Thyroid gland (tissue), 4 donors: ENCODE measurements around the gene UGT1A5. TPM values are rescaled to one million over a fixed set of nuclear protein-coding genes. Genes with fewer than 3 reads are reported as not detected.
"Not testable (repeated sequence)": the region's sequence is repeated elsewhere in the genome, so short reads cannot be mapped to it uniquely, and the experiment has no call there.

Experiments used
- DNase-seq, 2 donors: peaks; one replicate each; pipeline ENCODE4 v3.0.0-alpha.2; 2019
- H3K27ac ChIP-seq, 3 donors: fragments of 200-600 bp; sonication (generic); 1 replicate in 2 of 3; 2 replicates in 1 of 3; pipeline ENCODE4 v1.5.1; 2016 to 2019; ENCODE audit warnings: mild to moderate bottlenecking in 1 of 3, moderate library complexity in 1 of 3
- H3K27me3 ChIP-seq: fragments of 200-600 bp; sonication (generic); one replicate; pipeline ENCODE4 v1.5.1; 2019
- H3K36me3 ChIP-seq, 2 donors: fragments of 200-600 bp; sonication (generic); one replicate each; pipeline ENCODE4 v1.5.1; 2016 to 2019
- H3K4me1 ChIP-seq, 2 donors: fragments of 200-600 bp; sonication (generic); one replicate each; pipeline ENCODE4 v1.5.1; 2017 to 2019
- H3K4me3 ChIP-seq, 3 donors: fragments of 200-600 bp; sonication (generic); replicated peaks in 1 of 3; 1 replicate in 2 of 3; 2 replicates in 1 of 3; pipeline ENCODE4 v1.5.1; 2016; ENCODE audit warnings: mild to moderate bottlenecking in 1 of 3
- H3K9me3 ChIP-seq: fragments of 200-600 bp; sonication (generic); one replicate; pipeline ENCODE4 v1.5.1; 2017
- CTCF ChIP-seq, 6 experiments: fragments of 200-600 bp in 3 of 6; fragments of 450-650 bp in 3 of 6; sonication (generic) in 3 of 6; IDR thresholded peaks; one replicate each; pipeline ENCODE4 v1.5.1; 2016 to 2019; ENCODE audit warnings: antibody characterized with exemption in 6 of 6, mild to moderate bottlenecking in 2 of 6, inconsistent platforms in 1 of 6, moderate library complexity in 1 of 6
- POLR2A ChIP-seq, 2 donors: fragments of 450-650 bp; IDR thresholded peaks; one replicate each; pipeline ENCODE4 v1.6.1; 2017; ENCODE audit warnings: antibody characterized with exemption in 2 of 2, mild to moderate bottlenecking in 2 of 2, moderate library complexity in 1 of 2
- WGBS, 2 donors: methylation state at CpG; one replicate each; pipeline ENCODE4 v1.1.5; 2017; 5-methylcytosine and 5-hydroxymethylcytosine counted together
- intact Hi-C: fragments of 100-400 bp; cut with DNase I; formaldehyde crosslinking; loops from one replicate; pipeline ENCODE4 v1.15.1; 2023
- total RNA-seq, 4 donors: library from RNA; depleted of rRNA; stranded (reverse); fragments of >200 nt; gene quantifications; one replicate each; pipeline ENCODE4 v1.2.3, GENCODE V29; 2016

UGT1A5 gene
- total RNA-seq, 4 donors from 2014 or later: 0.89 to 2.9 (median 1.3) TPM

GRCh38 chr2:233740870-233741269 is 28.2 kb downstream of the UGT1A5 start:
- no peak for DNase-seq
- TF ChIP-seq POLR2A (IDR thresholded peaks at IDR 0.05): no peak
- TF ChIP-seq CTCF (IDR thresholded peaks at IDR 0.05): no peak
- no peaks in the 10 kb centered on the region for H3K36me3 ChIP-seq
- no peaks in the 10 kb centered on the region for H3K4me1 ChIP-seq
- H3K27ac ChIP-seq: no peak overlapping the region
- intact Hi-C loops: no loop called here
- no peaks in the 10 kb centered on the region for H3K9me3 ChIP-seq
- WGBS, 2 donors: 58 to 63% methylated on average over 2 of the region's 2 CpGs
- H3K27me3 ChIP-seq: no peaks in the 10 kb centered on the region
- H3K4me3 ChIP-seq: no peak overlapping the region

- Histone ChIP-seq H3K27ac (no peak overlapping the region), H3K36me3 (no peaks in the 10 kb centered on the region), H3K9me3 (no peaks in the 10 kb centered on the region), H3K4me3 (no peak overlapping the region), H3K27me3 (no peaks in the 10 kb centered on the region), H3K4me1 (no peaks in the 10 kb centered on the region)
- TF ChIP-seq POLR2A (IDR thresholded peaks at IDR 0.05) (no peak), CTCF (IDR thresholded peaks at IDR 0.05) (no peak)
- 94 to 96% methylated on average over 42 of the region's 46 CpGs for WGBS, 2 donors
- DNase-seq: no peak
- intact Hi-C loops: no loop called here
These were observed 31.0 kb downstream of the UGT1A5 start for GRCh38 chr2:233743464-233744259.

GRCh38 chr2:233745073-233745755 is 32.5 kb downstream of the UGT1A5 start:
- H3K4me3 ChIP-seq: no peak overlapping the region
- no peak overlapping the region for H3K27ac ChIP-seq
- no peaks in the 10 kb centered on the region for H3K9me3 ChIP-seq
- no peak for TF ChIP-seq POLR2A (IDR thresholded peaks at IDR 0.05)
- TF ChIP-seq CTCF (IDR thresholded peaks at IDR 0.05): no peak
- no peaks in the 10 kb centered on the region for H3K27me3 ChIP-seq
- H3K4me1 ChIP-seq: no peaks in the 10 kb centered on the region
- DNase-seq: no peak
- WGBS, 2 donors: 72 to 81% methylated on average over 5 of the region's 5 CpGs
- intact Hi-C loops: no loop called here
- no peaks in the 10 kb centered on the region for H3K36me3 ChIP-seq

- 62 to 74% methylated on average over 2 of the region's 2 CpGs for WGBS, 2 donors
- intact Hi-C loops, H3K27me3 ChIP-seq: not testable (repeated sequence)
These were observed 33.1 kb downstream of the UGT1A5 start for GRCh38 chr2:233745838-233746237.

GRCh38 chr2:233746475-233747282 is 34.0 kb downstream of the UGT1A5 start:
- H3K27ac ChIP-seq: no peak overlapping the region
- no peak for DNase-seq
- H3K4me1 ChIP-seq: no peaks in the 10 kb centered on the region
- no peak overlapping the region for H3K4me3 ChIP-seq
- no peaks in the 10 kb centered on the region for H3K36me3 ChIP-seq
- 76 to 77% methylated on average over 10 of the region's 10 CpGs for WGBS, 2 donors
- intact Hi-C loops: no loop called here
- no peak for TF ChIP-seq CTCF (IDR thresholded peaks at IDR 0.05)
- no peak for TF ChIP-seq POLR2A (IDR thresholded peaks at IDR 0.05)
- H3K9me3 ChIP-seq: no peaks in the 10 kb centered on the region
- no peaks in the 10 kb centered on the region for H3K27me3 ChIP-seq

More at GRCh38 chr2:233745838-233746237, 33.1 kb downstream of the UGT1A5 start:
- H3K36me3 ChIP-seq, DNase-seq, H3K27ac ChIP-seq, H3K9me3 ChIP-seq, H3K4me1 ChIP-seq, H3K4me3 ChIP-seq: not testable (repeated sequence)
